Keratinocyte (primary cell): ENCODE data around the gene CD8A.

Source experiments
- EZH2 ChIP-seq: IDR thresholded peaks from one replicate; pipeline ENCODE4 v1.6.1; 2012; ENCODE audit warnings: inconsistent platforms, mild to moderate bottlenecking, low read length, moderate library complexity
- TF ChIP-seq, protein P1 (sequence below), 3 experiments: IDR thresholded peaks in 1 of 3; conservative IDR thresholded peaks in 1 of 3; optimal IDR thresholded peaks in 1 of 3; 2 replicates in 2 of 3; 3 replicates in 1 of 3; pipeline versions ENCODE3 to v1.5.1; 2011; ENCODE audit warnings: low read length in 3 of 3, mild to moderate bottlenecking in 3 of 3, moderate library complexity in 2 of 3, control low read depth in 1 of 3, inconsistent platforms in 1 of 3; ENCODE audit not compliant: insufficient read depth in 2 of 3; ENCODE audit errors: extremely low read depth in 1 of 3

- no peak for TF ChIP-seq EZH2
- TF ChIP-seq, protein P1, sequence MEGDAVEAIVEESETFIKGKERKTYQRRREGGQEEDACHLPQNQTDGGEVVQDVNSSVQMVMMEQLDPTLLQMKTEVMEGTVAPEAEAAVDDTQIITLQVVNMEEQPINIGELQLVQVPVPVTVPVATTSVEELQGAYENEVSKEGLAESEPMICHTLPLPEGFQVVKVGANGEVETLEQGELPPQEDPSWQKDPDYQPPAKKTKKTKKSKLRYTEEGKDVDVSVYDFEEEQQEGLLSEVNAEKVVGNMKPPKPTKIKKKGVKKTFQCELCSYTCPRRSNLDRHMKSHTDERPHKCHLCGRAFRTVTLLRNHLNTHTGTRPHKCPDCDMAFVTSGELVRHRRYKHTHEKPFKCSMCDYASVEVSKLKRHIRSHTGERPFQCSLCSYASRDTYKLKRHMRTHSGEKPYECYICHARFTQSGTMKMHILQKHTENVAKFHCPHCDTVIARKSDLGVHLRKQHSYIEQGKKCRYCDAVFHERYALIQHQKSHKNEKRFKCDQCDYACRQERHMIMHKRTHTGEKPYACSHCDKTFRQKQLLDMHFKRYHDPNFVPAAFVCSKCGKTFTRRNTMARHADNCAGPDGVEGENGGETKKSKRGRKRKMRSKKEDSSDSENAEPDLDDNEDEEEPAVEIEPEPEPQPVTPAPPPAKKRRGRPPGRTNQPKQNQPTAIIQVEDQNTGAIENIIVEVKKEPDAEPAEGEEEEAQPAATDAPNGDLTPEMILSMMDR (optimal IDR thresholded peaks at IDR 0.05 in 1 of 3, IDR thresholded peaks at IDR 0.05 in 1 of 3, conservative IDR thresholded peaks at IDR 0.05 in 1 of 3; ENCODE audit: extremely low read depth in 1 of 3, insufficient read depth in 2 of 3, low read length in 3 of 3) = no peak
Measured at GRCh38 chr2:86752934-86753333, 37.8 kb downstream of the CD8A start.
